Left renal pelvis (tissue), 4 donors: ENCODE measurements around the gene RSRC1. TPM values are rescaled to one million over a fixed set of nuclear protein-coding genes. Genes with fewer than 3 reads are reported as not detected.
"Not testable (repeated sequence)": the region's sequence is repeated elsewhere in the genome, so short reads cannot be mapped to it uniquely, and the experiment has no call there.

Experiments used
- DNase-seq, 4 donors: peaks; one replicate each; pipeline ENCODE4 v3.0.0-alpha.2; 2013; ENCODE audit warnings: low read depth in 4 of 4, low spot score in 3 of 4
- polyA plus RNA-seq, 4 donors: library from polyadenylated mRNA; unstranded; fragments of 120-200 nt; gene quantifications; one replicate each; pipeline ENCODE4 v1.2.1, GENCODE V29; 2013; ENCODE audit not compliant: insufficient read length in 4 of 4

The RSRC1 gene
- polyA plus RNA-seq, 4 donors, result 21.1 to 36.4 (median 32.3) TPM

DNA sequence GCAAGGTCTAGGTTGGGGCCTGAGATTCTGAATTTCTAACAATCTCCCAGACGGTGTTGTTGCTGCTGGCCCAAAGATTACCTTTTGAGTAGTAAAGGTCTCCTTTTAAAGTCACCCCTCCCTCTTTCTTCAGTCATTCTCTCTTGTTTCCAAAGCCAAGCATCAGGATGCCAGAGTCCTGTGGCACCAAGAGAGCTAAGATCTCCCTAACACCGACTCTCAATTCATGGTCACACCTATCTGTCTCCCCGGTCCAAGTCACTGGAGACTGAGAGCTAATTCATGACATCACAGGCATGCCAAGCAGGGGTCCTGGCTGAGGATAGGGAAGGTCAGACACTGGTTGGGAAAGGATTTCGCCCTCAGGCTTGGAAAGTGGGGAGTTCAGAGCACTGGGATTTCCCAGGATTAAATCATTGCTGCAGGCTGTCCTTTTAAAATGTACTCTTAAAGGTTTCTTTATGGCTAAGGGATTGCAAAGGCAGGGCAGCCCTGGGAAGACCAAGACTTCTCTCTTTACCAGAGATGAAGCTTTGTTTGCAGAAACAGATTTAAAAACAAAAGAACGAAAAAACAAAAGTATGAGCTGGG lies 11.0 kb upstream of the RSRC1 start:
- no peak for DNase-seq

DNA sequence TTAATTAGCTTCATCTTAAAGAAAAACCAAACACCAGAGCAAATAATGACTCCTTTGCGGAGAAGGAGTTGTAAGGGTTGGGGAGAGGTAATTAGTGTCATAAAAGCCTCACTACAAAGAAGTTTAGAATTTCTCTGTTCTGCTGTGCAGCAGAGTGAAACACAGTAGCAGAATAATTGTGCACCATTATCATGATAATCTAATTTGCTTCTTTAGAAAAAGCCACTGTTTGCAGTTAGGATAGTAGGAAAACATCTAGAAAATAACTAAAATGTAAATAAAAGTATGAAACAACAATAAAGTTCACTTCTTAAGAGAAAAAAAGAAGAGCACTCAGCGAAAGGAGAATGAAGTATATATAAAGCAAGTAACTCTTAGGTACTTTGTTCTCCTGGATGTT lies 9.2 kb upstream of the RSRC1 start:
- DNase-seq, result no peak

DNA sequence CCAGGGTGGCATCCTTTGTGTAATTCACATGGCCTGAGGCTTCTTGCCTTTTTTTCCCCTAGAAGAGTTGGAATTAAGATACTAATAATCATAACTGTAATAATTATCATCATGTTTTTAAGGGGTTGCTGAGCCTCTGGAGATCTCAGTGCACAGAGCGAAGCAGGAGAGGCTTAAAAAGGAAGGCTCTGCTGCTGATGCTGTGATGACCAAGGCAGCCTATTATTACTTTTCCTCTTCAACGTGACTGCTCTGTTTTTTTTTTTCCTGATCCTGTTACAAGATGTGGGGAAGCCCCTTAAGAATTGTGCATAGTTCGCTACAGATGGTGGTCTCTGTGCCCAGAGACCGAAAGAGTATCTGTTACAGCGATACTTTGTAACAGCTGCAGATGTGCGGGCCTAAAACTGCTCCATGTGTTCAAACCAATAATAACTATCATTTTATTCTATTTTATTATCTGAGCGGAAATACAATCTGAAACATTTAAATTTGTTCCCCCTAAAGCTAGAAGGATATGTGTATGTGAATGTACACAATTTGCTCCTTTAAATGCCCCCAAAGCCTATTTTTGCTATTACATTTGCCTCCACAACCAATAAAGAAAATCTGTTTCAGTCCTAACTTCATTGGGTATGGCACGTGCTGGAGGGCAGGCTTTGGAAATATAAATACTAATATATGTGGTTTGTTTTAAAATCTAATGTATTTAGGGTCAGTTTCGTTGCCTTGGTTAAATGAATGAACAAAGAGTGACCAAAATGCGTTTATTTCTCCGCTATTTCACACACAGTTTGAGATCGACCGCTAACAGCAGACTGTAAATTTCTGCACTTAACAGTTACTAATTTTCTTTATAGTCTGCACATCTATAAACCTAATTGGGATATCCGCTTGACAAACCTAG lies 8.3 kb upstream of the RSRC1 start:
- DNase-seq, result no peak

DNA sequence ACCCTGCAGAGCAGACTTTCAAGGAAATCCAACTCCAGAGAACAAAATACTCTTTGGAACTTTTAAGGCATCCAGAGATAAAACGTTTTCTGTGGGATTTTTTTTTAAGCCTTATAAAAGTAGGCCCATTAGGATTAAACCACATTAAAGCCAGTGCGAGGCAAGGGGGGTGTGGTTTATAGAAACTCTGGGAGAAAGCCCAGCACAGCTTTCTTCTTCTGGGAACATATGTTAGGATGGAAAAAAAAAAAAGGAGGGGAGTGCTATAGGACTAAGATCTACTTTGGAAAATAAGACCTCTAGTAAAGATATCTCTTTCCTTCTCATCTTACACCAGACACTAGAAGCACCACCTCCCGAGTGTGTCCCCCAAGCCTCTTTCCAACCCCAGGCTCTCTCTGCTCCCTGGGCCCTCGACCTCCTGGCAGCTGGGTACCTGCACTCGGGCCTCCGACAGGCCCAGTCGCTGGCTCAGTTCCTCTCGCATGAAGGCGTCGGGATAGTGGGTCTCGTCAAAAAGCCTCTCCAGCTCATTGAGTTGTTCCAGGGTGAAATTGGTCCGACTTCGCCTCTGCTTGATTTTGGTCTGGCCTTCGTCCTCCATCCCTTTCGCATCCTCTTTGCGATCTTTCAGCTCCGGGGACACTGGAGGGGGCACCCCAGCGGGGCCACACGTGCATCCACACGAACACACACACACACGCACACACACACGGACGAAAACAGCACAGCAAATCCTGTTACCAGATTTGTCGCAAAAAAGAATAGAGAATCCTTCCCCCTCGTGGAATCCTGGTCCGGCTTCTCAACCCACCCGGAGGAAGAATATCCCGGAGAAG lies 7.4 kb upstream of the RSRC1 start:
- DNase-seq, result no peak

DNA sequence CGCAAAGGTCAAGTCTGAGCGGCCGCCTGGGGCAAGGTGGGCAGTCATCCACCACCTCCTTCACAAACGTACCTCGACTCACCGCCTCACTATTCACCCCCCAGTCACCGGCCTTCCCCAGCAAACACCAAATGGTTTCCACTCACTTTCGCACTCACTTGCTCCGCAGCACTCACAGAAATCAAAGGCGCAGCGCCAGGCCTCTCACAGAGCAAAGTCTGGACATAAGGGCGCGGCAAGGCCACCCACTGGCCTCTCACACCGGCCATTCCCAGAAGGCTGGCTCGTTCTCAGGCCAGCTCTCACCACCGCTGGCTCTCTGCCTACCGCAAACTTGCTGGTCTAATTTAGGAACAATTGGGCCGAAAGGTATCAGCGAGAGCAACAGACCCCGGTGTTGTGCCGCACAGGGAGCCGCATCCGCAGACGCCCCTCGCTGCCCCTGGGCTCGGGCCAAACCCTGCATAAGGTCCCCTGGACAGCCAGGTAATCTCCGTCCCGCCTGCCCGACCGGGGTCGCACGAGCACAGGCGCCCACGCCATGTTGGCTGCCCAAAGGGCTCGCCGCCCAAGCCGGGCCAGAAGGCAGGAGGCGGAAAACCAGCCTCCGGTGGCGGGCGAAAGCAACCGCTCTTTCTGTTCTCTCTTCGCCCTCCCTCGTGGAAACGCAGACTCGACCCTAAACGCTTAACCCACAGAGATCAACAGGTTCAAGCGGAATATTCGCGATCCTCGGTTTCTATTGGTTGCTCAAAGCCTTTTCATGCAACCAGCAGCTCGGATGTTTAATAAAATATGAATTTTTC lies 6.6 kb upstream of the RSRC1 start:
- no peak for DNase-seq

DNA sequence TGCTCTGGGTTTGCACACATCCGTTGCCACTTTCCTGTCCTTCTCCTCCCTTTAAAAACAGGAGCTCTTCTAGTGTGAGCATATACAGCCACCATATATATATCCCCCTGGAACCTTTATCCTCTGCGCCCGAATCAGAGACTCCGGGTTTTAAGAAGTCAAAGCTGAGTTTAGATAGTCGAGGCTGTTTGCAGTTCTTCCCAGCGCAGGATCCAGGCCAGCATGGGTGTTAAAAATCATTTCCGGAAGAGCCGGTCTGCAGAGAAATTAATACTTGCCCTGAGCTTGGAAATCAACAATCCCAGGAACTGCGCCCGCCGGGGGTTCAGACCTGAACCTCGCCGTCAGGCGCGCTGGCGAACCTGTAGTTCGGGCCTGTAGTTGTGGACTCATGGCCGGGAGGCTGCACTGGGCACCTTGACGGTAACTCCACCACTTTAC lies 6.0 kb upstream of the RSRC1 start:
- DNase-seq, result no peak

DNA sequence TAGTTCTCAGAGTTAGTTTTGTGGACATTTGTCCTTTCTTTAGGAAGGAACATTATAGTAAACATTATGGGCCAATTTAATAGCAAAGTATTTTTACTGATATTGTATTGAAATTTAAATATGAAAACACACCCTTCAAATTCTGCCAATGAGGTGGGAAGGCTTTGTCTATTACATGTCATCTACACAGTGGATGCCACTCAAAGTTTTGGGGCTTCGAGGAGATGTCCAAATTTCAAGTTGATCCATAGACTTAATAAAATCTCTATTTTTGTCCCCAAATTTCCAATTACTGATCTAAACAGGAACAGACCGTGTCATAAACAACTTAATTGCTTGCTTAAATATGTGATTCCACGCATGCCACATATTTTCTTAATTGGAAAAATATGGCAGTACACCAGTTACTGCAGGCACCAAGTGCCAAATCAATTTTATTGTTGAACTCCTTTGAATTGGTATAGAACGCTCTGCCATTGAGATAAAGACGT lies 5.4 kb upstream of the RSRC1 start:
- no peak for DNase-seq

DNA sequence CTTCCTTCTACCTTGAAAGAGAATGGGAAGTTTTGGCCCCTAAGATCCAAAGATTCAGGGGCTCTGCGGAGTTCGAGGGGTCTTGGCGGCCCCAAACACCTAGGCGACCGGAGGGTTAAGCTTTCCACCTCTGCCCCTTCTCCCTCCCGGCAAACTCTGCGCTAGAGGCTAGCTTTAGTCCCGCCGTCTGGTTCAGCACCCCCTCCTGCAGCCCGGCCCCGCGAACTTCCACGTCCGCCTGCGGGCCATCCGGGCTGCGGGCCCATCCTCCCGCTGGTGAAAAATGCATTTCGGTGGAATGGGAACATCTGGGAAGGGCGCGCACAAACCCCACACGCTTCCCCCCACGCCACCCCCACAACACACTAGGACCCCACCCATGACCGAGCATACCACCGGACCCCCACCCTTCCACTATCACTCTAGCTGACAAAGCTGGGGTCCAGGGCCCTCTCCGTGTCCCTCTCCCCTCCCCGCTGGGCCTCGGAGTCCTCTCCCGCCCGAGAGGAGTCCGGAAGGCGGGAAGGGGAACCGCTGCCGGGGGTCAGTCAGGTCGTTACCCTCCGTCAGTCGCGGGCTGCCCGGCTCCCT lies 4.7 kb upstream of the RSRC1 start:
- no peak for DNase-seq

DNA sequence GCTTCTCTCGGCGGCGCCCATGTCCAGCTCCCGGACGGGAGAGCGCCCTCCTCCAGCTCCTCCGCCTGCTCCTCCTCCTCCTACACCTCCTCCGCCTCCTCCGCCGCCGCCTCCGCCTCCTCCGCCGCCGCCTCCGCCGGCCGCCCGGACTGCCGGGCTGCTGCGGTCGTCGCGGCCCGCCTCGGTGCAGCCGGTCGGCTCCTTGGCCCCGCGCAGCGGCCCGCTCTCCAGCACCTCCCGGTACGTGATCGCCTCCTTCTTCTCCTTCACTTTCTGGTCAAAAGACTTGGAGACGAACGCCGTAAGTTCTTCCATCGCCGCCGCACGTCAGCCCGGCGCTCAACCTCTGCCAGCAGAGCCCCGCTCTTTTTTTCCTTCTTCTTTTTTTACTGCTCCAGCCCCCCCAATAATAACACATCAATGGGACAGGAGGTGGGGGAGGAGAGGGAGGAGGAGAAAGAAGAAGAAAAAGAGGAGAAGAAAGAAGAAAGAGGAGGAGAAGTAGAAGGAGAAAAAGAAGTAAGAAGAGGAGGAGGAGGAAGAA lies 4.1 kb upstream of the RSRC1 start:
- DNase-seq, result no peak

DNA sequence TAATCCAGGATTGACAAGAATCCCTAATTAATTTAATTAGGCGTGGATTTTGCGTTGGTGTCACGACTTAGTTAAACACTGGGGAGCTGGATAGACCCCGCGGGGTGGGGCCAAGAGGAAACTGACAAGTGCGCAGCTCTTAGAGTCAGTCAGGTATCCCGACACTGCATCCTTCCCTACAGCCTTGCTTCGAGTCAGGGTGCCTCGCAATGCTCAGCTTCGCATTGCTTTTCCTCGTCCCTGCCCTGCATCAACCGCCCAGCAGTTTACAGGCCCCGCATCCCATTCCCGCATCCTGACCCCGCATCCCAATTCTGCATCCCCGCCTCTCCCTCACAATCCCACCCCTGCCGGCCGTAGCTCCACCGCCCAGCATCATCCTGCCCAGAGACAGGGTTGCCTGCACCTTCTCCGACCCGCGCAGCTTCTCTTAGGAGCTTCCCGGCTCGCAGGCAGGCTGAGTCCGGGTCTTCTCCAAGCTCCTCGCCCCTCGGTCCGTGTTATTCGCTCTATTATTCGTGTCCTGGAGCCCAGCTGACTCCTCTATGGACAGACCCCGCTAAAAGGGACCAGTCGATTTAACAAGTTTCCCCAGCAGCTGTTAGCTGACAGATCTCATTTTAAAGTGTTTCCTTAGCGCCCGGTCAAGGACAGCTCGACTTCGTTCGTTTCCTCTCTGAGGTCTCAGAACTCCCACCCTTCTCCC lies 3.0 kb upstream of the RSRC1 start:
- no peak for DNase-seq

DNA sequence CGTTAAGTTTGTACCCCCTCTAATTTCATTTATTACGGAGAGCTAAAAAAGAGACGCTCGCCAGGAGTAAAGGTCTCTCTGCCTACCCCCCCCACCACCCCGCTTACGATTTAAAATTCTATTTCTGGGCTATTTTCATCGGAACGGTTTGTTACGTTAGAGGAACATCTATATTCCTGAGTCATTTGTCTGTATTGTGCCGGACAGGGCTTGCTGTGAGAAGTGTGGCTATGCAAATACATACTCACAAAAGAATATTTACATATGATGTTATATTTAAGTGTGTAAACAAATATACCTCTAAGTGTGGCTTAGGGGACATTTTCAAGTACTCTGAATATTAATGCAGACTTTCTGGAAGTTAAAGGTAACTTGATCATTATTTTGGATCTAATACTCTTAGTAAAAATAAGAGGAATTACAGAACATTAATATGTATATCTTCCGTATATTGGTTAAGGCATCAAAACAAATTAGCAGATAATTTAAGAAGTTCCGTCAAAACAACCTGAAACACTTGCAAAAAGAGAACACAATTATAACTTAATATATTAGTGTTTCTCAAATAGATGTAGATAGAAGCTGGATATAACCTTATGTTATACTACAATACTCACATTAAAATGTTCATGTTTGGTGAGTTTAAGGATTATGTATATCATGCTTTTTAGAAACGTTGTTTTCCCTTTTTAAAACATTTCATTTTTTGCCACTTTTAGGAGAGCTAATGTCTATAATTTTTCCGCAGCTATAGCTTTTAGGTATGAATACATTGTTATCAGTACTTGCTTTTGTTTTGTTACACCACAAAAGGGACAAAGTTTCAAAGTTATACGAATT lies 2.1 kb upstream of the RSRC1 start:
- DNase-seq, result no peak

DNA sequence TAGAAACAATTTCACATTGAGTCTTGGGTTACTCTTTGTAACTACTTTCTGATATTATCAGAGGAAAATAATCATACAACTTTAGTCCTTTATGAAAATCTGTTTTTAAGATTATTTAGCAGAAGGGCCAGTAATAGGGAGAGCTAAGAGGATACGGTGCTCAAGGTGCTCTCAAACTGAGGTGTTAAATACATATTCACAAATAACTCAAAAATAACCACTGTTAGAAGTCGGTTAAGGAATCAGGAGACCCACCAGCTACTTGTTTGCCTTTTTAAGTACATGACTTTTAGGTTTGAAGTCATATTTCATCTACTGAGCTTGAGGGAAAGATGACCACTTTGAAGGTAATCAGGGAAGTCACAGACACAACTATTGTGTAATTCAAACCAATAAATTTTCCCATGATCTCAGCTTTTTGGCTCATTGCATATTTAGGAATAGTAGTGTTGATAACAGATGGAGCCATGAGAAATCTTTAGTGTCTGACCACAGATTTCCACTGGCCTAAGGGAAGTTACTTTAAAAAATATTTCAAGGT lies 1.4 kb upstream of the RSRC1 start:
- DNase-seq, result no peak

DNA sequence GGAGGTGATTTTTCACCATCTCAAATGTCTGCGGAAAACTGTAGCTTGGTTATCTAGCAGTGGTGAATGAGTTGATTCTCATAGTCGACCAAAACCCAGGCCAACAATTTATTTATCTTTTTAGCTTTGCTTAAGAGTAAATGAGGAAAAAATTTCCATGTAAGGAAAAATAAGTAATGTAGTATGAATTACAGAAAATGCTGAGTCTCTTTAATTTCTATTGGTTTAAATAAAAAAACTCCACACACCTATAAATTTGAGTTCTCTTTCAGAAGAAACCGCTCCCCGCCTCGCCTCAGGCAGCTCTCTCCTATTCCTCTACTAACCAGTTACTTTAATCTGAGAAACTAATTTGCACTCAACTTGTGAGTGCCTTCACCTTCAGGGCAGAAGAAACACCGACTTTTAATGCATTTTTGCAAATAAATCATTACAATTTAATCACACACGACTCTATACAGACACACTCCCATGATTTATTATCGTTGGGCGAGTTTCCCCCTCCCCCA lies 540 bp upstream of the RSRC1 start:
- DNase-seq, result no peak

DNA sequence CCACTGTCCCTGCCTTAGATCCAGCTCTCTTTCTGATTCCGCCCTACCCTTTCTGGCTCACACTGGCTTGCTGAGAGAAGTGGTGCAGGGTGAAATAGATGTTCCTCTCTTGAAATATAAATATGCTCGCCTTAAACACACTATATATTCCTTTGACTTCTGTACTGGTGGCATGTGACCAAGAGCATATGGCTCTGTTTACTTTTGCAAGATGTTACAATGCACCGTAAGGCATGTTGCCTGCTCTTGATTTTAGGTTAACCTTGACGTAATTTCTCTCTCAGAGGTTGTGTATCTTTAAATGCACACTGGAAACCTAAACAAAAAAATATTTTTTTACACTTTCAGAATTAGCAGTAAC lies 749 bp downstream of the RSRC1 start:
- DNase-seq, result no peak

DNA sequence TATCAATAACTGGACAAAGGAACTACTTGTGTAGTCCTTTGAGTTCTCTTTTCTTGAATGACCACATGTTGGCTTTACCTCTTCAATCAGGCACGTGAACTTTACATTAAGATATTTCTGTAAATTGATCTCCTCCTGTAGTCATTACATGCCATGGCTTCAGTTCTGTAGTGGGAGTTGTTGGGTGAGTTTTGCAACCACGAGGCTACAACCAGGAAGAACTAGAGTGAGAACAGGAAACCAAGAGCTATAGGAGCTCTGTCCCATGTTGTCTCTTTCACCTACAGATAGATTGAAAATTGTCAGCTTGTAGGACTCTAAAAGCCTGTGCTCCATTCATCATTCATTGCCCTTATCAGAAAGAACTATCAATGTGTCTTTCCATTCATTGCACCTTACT lies 2.0 kb downstream of the RSRC1 start:
- DNase-seq, result no peak

DNA sequence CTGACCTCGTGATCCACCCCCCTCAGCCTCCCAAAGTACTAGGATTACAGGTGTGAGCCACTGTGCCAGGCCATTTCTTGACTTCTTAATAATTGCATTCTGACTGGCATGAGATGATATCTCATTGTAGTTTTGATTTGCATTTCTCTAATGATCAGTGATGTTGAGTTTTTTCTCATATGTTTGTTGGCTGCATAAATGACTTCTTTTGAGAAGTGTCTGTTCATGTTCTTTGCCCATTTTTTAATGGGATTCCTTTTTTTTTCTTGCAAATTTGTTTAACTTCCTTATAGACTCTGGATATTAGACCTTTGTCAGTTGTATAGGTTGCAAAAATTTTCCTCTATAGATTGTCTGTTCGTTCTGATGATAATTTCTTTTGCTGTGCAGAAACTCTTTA lies 3.7 kb downstream of the RSRC1 start:
- DNase-seq, result not testable (repeated sequence)

DNA sequence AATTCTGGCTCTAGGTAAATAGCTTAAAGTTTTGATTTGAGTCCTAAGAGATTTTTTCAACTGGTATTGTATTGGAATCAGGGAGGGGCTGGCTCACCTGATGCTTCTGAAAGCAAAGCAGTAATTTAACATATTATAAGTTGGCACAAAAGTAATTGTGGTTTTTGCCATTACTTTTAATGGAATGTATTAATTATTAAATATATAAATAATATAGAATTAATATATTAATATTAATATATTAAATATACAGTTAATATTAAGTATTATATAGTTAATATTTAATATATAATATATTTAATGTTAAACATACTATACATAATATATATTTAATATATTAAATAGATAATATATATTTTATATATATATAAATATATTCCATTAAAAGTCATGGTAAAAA lies 10.4 kb downstream of the RSRC1 start:
- DNase-seq, result no peak

DNA sequence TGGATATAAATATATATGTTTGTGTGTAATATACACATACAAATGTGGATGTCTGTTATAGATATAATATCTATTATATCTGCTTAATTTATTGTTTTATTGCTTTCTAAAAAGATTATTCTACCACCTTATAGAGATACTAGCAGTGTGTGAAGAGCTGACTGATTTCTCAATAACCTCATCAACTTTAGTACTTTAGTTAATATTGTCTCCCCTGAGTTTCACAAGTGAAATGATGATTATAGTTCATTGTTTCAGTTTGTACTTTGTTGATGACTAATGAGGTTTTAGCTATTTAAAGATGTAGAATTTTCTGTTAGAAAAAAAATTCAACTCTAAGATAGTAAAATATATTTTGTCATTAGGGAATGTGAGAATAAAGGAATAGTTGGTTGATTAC lies 11.4 kb downstream of the RSRC1 start:
- DNase-seq, result no peak
